Heart right ventricle (tissue), 16 donors: ENCODE data around the gene GRIP2. TPM values are rescaled to one million over a fixed set of nuclear protein-coding genes. Genes with fewer than 3 reads are reported as not detected.

Experiments
- ATAC-seq, 8 donors: fragments of 200-7000 bp; cut with Tn5 transposase; one replicate each; pipeline ENCODE4 v1.9.1; 2020; ENCODE audit warnings: mild to moderate bottlenecking in 8 of 8, moderate library complexity in 8 of 8, moderate number of reproducible peaks in 1 of 8
- DNase-seq, 2 donors: peaks; one replicate each; pipeline ENCODE4 v3.0.0-alpha.2; 2020
- H3K27ac ChIP-seq, 10 donors: fragments of 200-600 bp; sonication (generic) in 2 of 10; one replicate each; pipeline versions ENCODE4 v1.5.0 to v1.8.0; 2020 to 2022; ENCODE audit warnings: mild to moderate bottlenecking in 3 of 10
- H3K27me3 ChIP-seq, 7 donors: fragments of 200-600 bp; one replicate each; pipeline ENCODE4 v1.8.0; 2021 to 2022; ENCODE audit warnings: mild to moderate bottlenecking in 2 of 7
- H3K36me3 ChIP-seq, 9 donors: fragments of 200-600 bp; sonication (generic) in 1 of 9; one replicate each; pipeline versions ENCODE4 v1.5.0 to v1.8.0; 2020 to 2022; ENCODE audit warnings: mild to moderate bottlenecking in 2 of 9
- H3K4me1 ChIP-seq, 9 donors: fragments of 200-600 bp; sonication (generic) in 1 of 9; one replicate each; pipeline versions ENCODE4 v1.5.0 to v1.8.0; 2020 to 2022; ENCODE audit warnings: mild to moderate bottlenecking in 4 of 9
- H3K4me3 ChIP-seq, 10 donors: fragments of 200-600 bp; sonication (generic) in 2 of 10; one replicate each; pipeline versions ENCODE4 v1.5.0 to v1.8.0; 2020 to 2022; ENCODE audit warnings: mild to moderate bottlenecking in 7 of 10, moderate library complexity in 2 of 10
- H3K9me3 ChIP-seq, 11 donors: fragments of 200-600 bp in 10 of 11; sonication (generic) in 2 of 11; one replicate each; pipeline versions ENCODE4 v1.5.0 to v1.8.0; 2013 to 2022; ENCODE audit warnings: mild to moderate bottlenecking in 2 of 11, control low read depth in 1 of 11, moderate library complexity in 1 of 11
- CTCF ChIP-seq, 9 donors: fragments of 200-600 bp; sonication (generic) in 2 of 9; IDR thresholded peaks; one replicate each; pipeline versions ENCODE4 v1.5.0 to v1.8.0; 2021 to 2022; ENCODE audit warnings: antibody characterized with exemption in 9 of 9, mild to moderate bottlenecking in 5 of 9, moderate library complexity in 1 of 9
- WGBS, 2 donors: extraction: QIAGEN DNeasy Blood & Tissue Kit; methylation state at CpG; one replicate each; pipeline ENCODE4 v1.1.7; 2013; ENCODE audit warnings: inconsistent platforms in 1 of 2; 5-methylcytosine and 5-hydroxymethylcytosine counted together
- intact Hi-C, 10 donors: fragments of 100-400 bp; cut with DNase I; formaldehyde crosslinking; loops; one replicate each; pipeline versions ENCODE4 v1.11.1 to v1.14.2; 2022
- polyA plus RNA-seq, 2 donors: library from polyadenylated mRNA; stranded (reverse); fragments of 200-250 nt; gene quantifications; one replicate each; pipeline ENCODE4 v1.2.3, GENCODE V29; 2013
- total RNA-seq, 10 donors: library from RNA; stranded (reverse); fragmentation: NEBNext Ultra II Directional in 3 of 10; extraction: Animal tissue kit (Norgen Biotek cat#: 25700) in 3 of 10; gene quantifications; one replicate each; pipeline versions ENCODE4 v1.2.1 to v1.2.4, GENCODE V29; 2021 to 2023
- donor health status: Arrhythmogenic right ventricular cardiomyopathy.
- donor health status: ischemic (EF 13 %, LVEDD 7.1; RV severe dilation, severe dysfunction).
- donor health status: healthy with polysubstance abuse.
- donor health status: DM: no; HTN: yes; CAD: no.
- donor health status: DM: no; HTN: no; CAD: no.
- donor health status: ischemic (EF 25% LVEDD 6.9; RV normal size, moderate dysfunction).
- donor health status: ischemic (EF 25% LVEDD 5.7; RV mildly dilated, moderate dysfunction).
- donor health status: healthy.
- donor health status: DM: yes; HTN: yes; CAD: no.
- donor health status: Ischemic cardiomyopathy.
- donor health status: ischemic (EF 35%, LVEDD 5.7; RV mildly dilated, moderate dysfunction).
- donor health status: nonischemic (EF 11% LVEDD 7.7; RV severe dilation, severe dysfunction).
- donor health status: DM: yes; HTN: yes; CAD: no.
- donor health status: PGD.
- donor health status: ischemic (EF 29% LVEDD 5.4; RV normal size, mild dysfunction).
- donor health status: nonischemic (EF 23%, LVEDD 6.1; RV moderate dilation, normal function).

Gene GRIP2
- total and polyA plus RNA-seq, 12 donors: 7.4 to 70.1 (median 39.4) TPM

- no peak overlapping the region for H3K4me3 ChIP-seq
- ATAC-seq: peak in 4 of 8 donors; percentile 6 to 27 (median 16)
- DNase-seq: no peak
- peak overlapping the region in 8 of 10 donors; percentile 3 to 91 (median 60) for H3K27ac ChIP-seq
- H3K36me3 ChIP-seq: peaks cover 0 to 5% (median 0%) of the 10 kb centered on the region in 9 donors
- intact Hi-C loops: no loop called here
- peaks cover 28 to 74% (median 55%) of the 10 kb centered on the region in 9 donors for H3K4me1 ChIP-seq
- H3K9me3 ChIP-seq: peaks cover 0 to 10% (median 0%) of the 10 kb centered on the region in 11 donors
- TF ChIP-seq CTCF (IDR thresholded peaks at IDR 0.05): no peak
- peaks cover 0 to 9% (median 0%) of the 10 kb centered on the region in 7 donors for H3K27me3 ChIP-seq
- 59 to 64% methylated on average over 14 of the region's 14 CpGs for WGBS, 2 donors
Observed at GRCh38 chr3:14533457-14533958, 6.6 kb downstream of the GRIP2 start.

- Histone ChIP-seq H3K9me3 (peaks cover 0 to 10% (median 0%) of the 10 kb centered on the region in 11 donors), H3K27ac (peak overlapping the region in 8 of 10 donors; percentile 16 to 91 (median 60)), H3K4me3 (no peak overlapping the region), H3K36me3 (peaks cover 0 to 5% (median 0%) of the 10 kb centered on the region in 9 donors), H3K27me3 (peaks cover 0 to 9% (median 0%) of the 10 kb centered on the region in 7 donors), H3K4me1 (peaks cover 27 to 68% (median 49%) of the 10 kb centered on the region in 9 donors)
- intact Hi-C loops: no loop called here
- WGBS, 2 donors: 37 to 45% methylated on average over 20 of the region's 20 CpGs
- DNase-seq: peak in 1 of 2 donors; percentile 62
- peak; percentile 47 to 83 (median 80) for ATAC-seq
- no peak for TF ChIP-seq CTCF (IDR thresholded peaks at IDR 0.05)
Observed at GRCh38 chr3:14532691-14533456, 7.3 kb downstream of the GRIP2 start.

- Histone ChIP-seq H3K27ac (peak overlapping the region in 6 of 10 donors; percentile 34 to 91 (median 61)), H3K27me3 (peaks cover 0 to 9% (median 0%) of the 10 kb centered on the region in 7 donors), H3K36me3 (peaks cover 0 to 5% (median 0%) of the 10 kb centered on the region in 9 donors), H3K4me1 (peaks cover 27 to 67% (median 42%) of the 10 kb centered on the region in 9 donors), H3K9me3 (peaks cover 0 to 10% (median 0%) of the 10 kb centered on the region in 11 donors), H3K4me3 (no peak overlapping the region)
- 88 to 89% methylated on average over 17 of the region's 17 CpGs for WGBS, 2 donors
- DNase-seq (no peak), ATAC-seq (peak in 2 of 8 donors; percentile 2 to 7)
- intact Hi-C loops: no loop called here
- TF ChIP-seq CTCF (IDR thresholded peaks at IDR 0.05): no peak
Observed at GRCh38 chr3:14531856-14532395, 8.2 kb downstream of the GRIP2 start.

GRCh38 chr3:14528081-14528480 lies 12.1 kb downstream of the GRIP2 start:
- WGBS, 2 donors: 71 to 83% methylated on average over 3 of the region's 3 CpGs
- H3K27me3 ChIP-seq: peaks cover 0 to 5% (median 0%) of the 10 kb centered on the region in 7 donors
- intact Hi-C loops: no loop called here
- ATAC-seq (no peak), DNase-seq (no peak)
- no peak for TF ChIP-seq CTCF (IDR thresholded peaks at IDR 0.05)
- no peak overlapping the region for H3K4me3 ChIP-seq
- H3K4me1 ChIP-seq: peaks cover 17 to 67% (median 50%) of the 10 kb centered on the region in 9 donors
- H3K36me3 ChIP-seq: peaks cover 0 to 5% (median 0%) of the 10 kb centered on the region in 9 donors
- peaks cover 0 to 10% (median 0%) of the 10 kb centered on the region in 11 donors for H3K9me3 ChIP-seq
- peak overlapping the region in 1 of 10 donors; percentile 92 for H3K27ac ChIP-seq
